ENCODE data around the gene C5orf47.

GRCh38 chr5:174020928-174021304 is 31.9 kb downstream of the C5orf47 start:
- TF ChIP-seq POLR2A (IDR thresholded peaks at IDR 0.05) (no peak), CTCF (IDR thresholded peaks at IDR 0.05 in 8 of 11, conservative IDR thresholded peaks at IDR 0.05 in 3 of 11) (no peak), POLR2AphosphoS5 (IDR thresholded peaks at IDR 0.05) (no peak)

Measured in spleen (tissue), 7 donors.